Caco-2 (cell line): ENCODE measurements around the gene HBG1. TPM values are rescaled to one million over a fixed set of nuclear protein-coding genes. Genes with fewer than 3 reads are reported as not detected.

ENCODE experiments used
- BruUV-seq: library from RNA; stranded (reverse); fragments of 400-500 nt; replicated peaks from 2 replicates; lab custom pipeline; 2021; lab: Mats Ljungman, UMichigan
- CTCF ChIA-PET: fragments of 300-600 bp; sonication (Branson Sonifier 250); formaldehyde crosslinking; loops from one replicate; lab custom pipeline; 2022; ENCODE audit warnings: antibody characterized with exemption; lab: Charles Lee
- POLR2A ChIA-PET: fragments of 300-600 bp; sonication (Branson Sonifier 250); formaldehyde crosslinking; loops from one replicate; lab custom pipeline; 2022; ENCODE audit warnings: antibody characterized with exemption; lab: Charles Lee
- DNase-seq, 2 experiments: peaks; one replicate each; pipeline versions ENCODE4 v3.0.0 to v3.0.0-alpha.2; 2020 to 2022
- H3K27me3 ChIP-seq: replicated peaks from 2 replicates; pipeline ENCODE4 v1.6.0; 2011; ENCODE audit warnings: low read length; ENCODE audit not compliant: control insufficient read depth, insufficient read depth
- H3K36me3 ChIP-seq: 2 replicates; pipeline ENCODE4 v1.5.1; 2011; ENCODE audit warnings: low read length; ENCODE audit not compliant: control insufficient read depth, insufficient read depth
- H3K4me1 ChIP-seq: fragments of 250-450 bp; sonication (Bioruptor Pico); 2 replicates; pipeline ENCODE4 v1.5.1; 2020; ENCODE audit warnings: mild to moderate bottlenecking
- H3K4me3 ChIP-seq: 2 replicates; pipeline ENCODE4 v1.5.1; 2011; ENCODE audit warnings: low read depth, mild to moderate bottlenecking, control low read depth, low read length
- H3K9me3 ChIP-seq: fragments of 250-450 bp; sonication (Bioruptor Pico); 2 replicates; pipeline ENCODE4 v1.5.1; 2020; ENCODE audit warnings: mild to moderate bottlenecking, moderate library complexity
- H3K27ac Mint-ChIP-seq: one replicate; pipeline ENCODE4 v1.8.0; 2022; ENCODE audit warnings: mixed read lengths; ENCODE audit not compliant: unreplicated experiment
- H3K27me3 Mint-ChIP-seq: one replicate; pipeline ENCODE4 v1.8.0; 2022; ENCODE audit warnings: mixed read lengths; ENCODE audit not compliant: insufficient read depth, unreplicated experiment
- H3K36me3 Mint-ChIP-seq: one replicate; pipeline ENCODE4 v1.8.0; 2022; ENCODE audit warnings: mild to moderate bottlenecking, mixed read lengths; ENCODE audit not compliant: insufficient read depth, unreplicated experiment
- H3K4me1 Mint-ChIP-seq: one replicate; pipeline ENCODE4 v1.8.0; 2022; ENCODE audit warnings: low read depth, mixed read lengths; ENCODE audit not compliant: unreplicated experiment
- H3K4me3 Mint-ChIP-seq: one replicate; pipeline ENCODE4 v1.8.0; 2022; ENCODE audit warnings: mild to moderate bottlenecking, moderate library complexity, mixed read lengths; ENCODE audit not compliant: unreplicated experiment
- H3K9me3 Mint-ChIP-seq: one replicate; pipeline ENCODE4 v1.8.0; 2022; ENCODE audit warnings: mixed read lengths; ENCODE audit not compliant: unreplicated experiment
- intact Hi-C: fragments of 100-400 bp; cut with micrococcal nuclease; formaldehyde crosslinking; loops from one replicate; pipeline ENCODE4 v1.10.0; 2022; ENCODE audit not compliant: unreplicated experiment
- total RNA-seq: library from RNA; stranded (reverse); gene quantifications from 2 replicates; pipeline ENCODE4 v1.2.3, GENCODE V29; 2022
- TF ChIP-seq, protein P1 (sequence below), 2 experiments: fragments of 200-600 bp in 1 of 2; IDR thresholded peaks; 1 replicate in 1 of 2; 2 replicates in 1 of 2; pipeline versions ENCODE4 v1.5.1 to v1.8.0; 2011 to 2022; ENCODE audit warnings: antibody characterized with exemption in 1 of 2, control low read depth in 1 of 2, inconsistent platforms in 1 of 2, low read depth in 1 of 2, low read length in 1 of 2, mild to moderate bottlenecking in 1 of 2, moderate library complexity in 1 of 2; ENCODE audit not compliant: insufficient read depth in 1 of 2, severe bottlenecking in 1 of 2, unreplicated experiment in 1 of 2

HBG1 gene
- total RNA-seq, 1 experiment from 2014 or later, result not detected

DNA sequence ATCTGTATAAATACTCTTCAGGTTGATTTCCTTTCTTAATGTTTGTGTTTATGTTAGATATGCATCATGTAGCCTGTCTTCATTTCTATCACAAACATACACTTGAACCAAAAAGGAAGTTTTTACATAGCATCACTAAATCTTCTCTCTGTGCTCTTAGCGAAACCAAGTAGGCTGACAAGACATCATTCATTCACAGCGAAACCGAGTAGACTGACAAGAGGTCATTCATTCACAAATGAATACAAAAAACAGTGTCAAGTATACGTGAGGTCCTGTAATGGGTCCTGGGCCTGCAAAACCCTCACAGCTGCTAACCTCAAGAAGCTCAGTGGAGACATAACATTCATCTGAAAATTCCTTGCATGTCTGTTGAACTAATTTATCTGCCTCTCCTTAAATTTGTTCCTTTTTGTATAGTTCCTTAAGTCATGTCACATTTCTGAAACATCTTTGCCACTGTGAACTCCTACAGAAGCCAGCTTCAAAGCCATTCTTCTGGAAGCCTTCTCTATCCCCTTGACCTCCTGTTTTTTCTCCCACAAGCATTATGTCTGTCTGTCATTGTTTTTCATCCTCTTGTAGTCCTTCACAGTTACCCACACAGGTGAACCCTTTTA lies 29.9 kb upstream of the HBG1 start:
- no peaks in the 10 kb centered on the region for H3K9me3 Mint-ChIP-seq
- CTCF ChIA-PET, result no interaction called here
- Histone ChIP-seq H3K27me3 (no peaks in the 10 kb centered on the region), H3K9me3 (no peaks in the 10 kb centered on the region), H3K36me3 (no peaks in the 10 kb centered on the region), H3K4me3 (no peak overlapping the region), H3K4me1 (no peaks in the 10 kb centered on the region)
- no peak for DNase-seq
- H3K4me3 Mint-ChIP-seq, result no peak overlapping the region
- TF ChIP-seq, protein P1, sequence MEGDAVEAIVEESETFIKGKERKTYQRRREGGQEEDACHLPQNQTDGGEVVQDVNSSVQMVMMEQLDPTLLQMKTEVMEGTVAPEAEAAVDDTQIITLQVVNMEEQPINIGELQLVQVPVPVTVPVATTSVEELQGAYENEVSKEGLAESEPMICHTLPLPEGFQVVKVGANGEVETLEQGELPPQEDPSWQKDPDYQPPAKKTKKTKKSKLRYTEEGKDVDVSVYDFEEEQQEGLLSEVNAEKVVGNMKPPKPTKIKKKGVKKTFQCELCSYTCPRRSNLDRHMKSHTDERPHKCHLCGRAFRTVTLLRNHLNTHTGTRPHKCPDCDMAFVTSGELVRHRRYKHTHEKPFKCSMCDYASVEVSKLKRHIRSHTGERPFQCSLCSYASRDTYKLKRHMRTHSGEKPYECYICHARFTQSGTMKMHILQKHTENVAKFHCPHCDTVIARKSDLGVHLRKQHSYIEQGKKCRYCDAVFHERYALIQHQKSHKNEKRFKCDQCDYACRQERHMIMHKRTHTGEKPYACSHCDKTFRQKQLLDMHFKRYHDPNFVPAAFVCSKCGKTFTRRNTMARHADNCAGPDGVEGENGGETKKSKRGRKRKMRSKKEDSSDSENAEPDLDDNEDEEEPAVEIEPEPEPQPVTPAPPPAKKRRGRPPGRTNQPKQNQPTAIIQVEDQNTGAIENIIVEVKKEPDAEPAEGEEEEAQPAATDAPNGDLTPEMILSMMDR (IDR thresholded peaks at IDR 0.05; ENCODE audit: insufficient read depth in 1 of 2, low read depth in 1 of 2, low read length in 1 of 2, severe bottlenecking in 1 of 2, unreplicated experiment in 1 of 2), result no peak
- H3K27me3 Mint-ChIP-seq, result no peaks in the 10 kb centered on the region
- BruUV-seq, result no TSS peak
- H3K27ac Mint-ChIP-seq, result no peak overlapping the region
- intact Hi-C loops, result no loop called here
- H3K36me3 Mint-ChIP-seq, result no peaks in the 10 kb centered on the region
- POLR2A ChIA-PET, result no interaction called here
- H3K4me1 Mint-ChIP-seq, result peaks cover 6% of the 10 kb centered on the region

DNA sequence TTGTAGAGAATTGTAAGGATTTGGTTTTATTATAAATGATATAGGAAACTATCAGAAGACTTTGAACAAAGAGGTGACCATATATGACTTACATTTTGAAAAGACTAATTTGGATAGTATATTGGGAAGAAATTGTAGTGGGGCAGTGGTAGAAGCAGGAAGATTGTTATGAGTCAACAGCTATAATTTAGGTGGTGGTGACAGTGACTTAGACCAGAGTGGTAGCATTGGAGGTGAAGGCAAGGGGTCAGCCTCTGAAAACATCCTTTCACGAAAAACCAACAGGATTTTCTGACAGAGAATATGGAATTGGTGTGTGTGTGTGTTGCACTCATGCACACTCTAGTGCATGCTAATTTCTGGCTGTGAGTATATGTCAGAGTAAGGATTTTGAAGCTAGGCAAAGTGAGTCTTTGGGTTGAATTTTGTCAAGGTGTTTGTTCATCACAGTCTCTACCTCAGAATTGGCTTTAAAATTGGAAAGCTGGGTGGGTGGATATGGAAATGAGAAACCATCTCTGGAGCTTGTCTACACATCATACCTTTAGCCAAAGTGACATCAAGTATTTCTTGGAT lies 28.2 kb upstream of the HBG1 start:
- no peaks in the 10 kb centered on the region for H3K36me3 ChIP-seq
- intact Hi-C loops, result no loop called here
- ChIA-PET POLR2A (no interaction called here), CTCF (no interaction called here)
- no peaks in the 10 kb centered on the region; the same call in 1 of the 2 replicates for H3K27me3 ChIP-seq
- no peaks in the 10 kb centered on the region for H3K27me3 Mint-ChIP-seq
- H3K4me3 ChIP-seq, result no peak overlapping the region
- no peaks in the 10 kb centered on the region for H3K36me3 Mint-ChIP-seq
- no peaks in the 10 kb centered on the region for H3K9me3 ChIP-seq
- DNase-seq, result no peak
- H3K4me1 Mint-ChIP-seq, result peaks cover 6% of the 10 kb centered on the region
- H3K27ac Mint-ChIP-seq, result no peak overlapping the region
- TF ChIP-seq, protein P1 (IDR thresholded peaks at IDR 0.05; ENCODE audit: insufficient read depth in 1 of 2, low read depth in 1 of 2, low read length in 1 of 2, severe bottlenecking in 1 of 2, unreplicated experiment in 1 of 2), result no peak
- H3K4me1 ChIP-seq, result no peaks in the 10 kb centered on the region
- no TSS peak for BruUV-seq
- no peaks in the 10 kb centered on the region for H3K9me3 Mint-ChIP-seq
- no peak overlapping the region for H3K4me3 Mint-ChIP-seq

DNA sequence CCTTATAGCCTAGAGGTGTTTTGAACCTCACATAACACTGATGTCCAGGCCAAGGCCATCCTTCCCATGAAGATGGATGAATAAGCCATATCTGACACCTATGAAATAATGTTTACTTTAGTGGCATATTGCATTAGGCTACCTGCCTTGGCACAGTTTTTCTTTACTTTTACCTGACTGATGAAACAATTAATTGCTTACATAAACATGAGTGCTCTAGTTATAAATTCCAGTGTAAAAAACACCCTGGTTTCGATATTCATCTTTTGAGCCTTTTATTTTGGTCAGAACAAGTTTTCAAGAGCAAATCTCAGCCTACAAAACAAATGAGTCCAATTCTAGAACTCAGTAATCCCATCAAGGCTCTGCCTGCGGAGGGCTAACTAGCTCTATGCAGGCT lies 27.0 kb upstream of the HBG1 start:
- TF ChIP-seq, protein P1 (IDR thresholded peaks at IDR 0.05; ENCODE audit: insufficient read depth in 1 of 2, low read depth in 1 of 2, low read length in 1 of 2, severe bottlenecking in 1 of 2, unreplicated experiment in 1 of 2), result no peak
- H3K36me3 Mint-ChIP-seq, result no peaks in the 10 kb centered on the region
- no TSS peak for BruUV-seq
- Histone ChIP-seq H3K9me3 (no peaks in the 10 kb centered on the region), H3K4me1 (no peaks in the 10 kb centered on the region), H3K27me3 (no peaks in the 10 kb centered on the region; the same call in 1 of the 2 replicates), H3K4me3 (no peak overlapping the region), H3K36me3 (no peaks in the 10 kb centered on the region)
- no peak overlapping the region for H3K27ac Mint-ChIP-seq
- intact Hi-C loops, result no loop called here
- no peaks in the 10 kb centered on the region for H3K9me3 Mint-ChIP-seq
- H3K27me3 Mint-ChIP-seq, result no peaks in the 10 kb centered on the region
- H3K4me1 Mint-ChIP-seq, result peaks cover 6% of the 10 kb centered on the region
- H3K4me3 Mint-ChIP-seq, result no peak overlapping the region
- CTCF ChIA-PET, result no interaction called here
- DNase-seq, result no peak
- POLR2A ChIA-PET, result no interaction called here
